Caco-2 (cell line): ENCODE measurements around the gene JUP. TPM values are rescaled to one million over a fixed set of nuclear protein-coding genes. Genes with fewer than 3 reads are reported as not detected.

Source experiments
- BruUV-seq: library from RNA; stranded (reverse); fragments of 400-500 nt; replicated peaks from 2 replicates; lab custom pipeline; 2021; lab: Mats Ljungman, UMichigan
- CTCF ChIA-PET: fragments of 300-600 bp; sonication (Branson Sonifier 250); formaldehyde crosslinking; loops from one replicate; lab custom pipeline; 2022; ENCODE audit warnings: antibody characterized with exemption; lab: Charles Lee
- POLR2A ChIA-PET: fragments of 300-600 bp; sonication (Branson Sonifier 250); formaldehyde crosslinking; loops from one replicate; lab custom pipeline; 2022; ENCODE audit warnings: antibody characterized with exemption; lab: Charles Lee
- DNase-seq, 2 experiments: peaks; one replicate each; pipeline versions ENCODE4 v3.0.0 to v3.0.0-alpha.2; 2020 to 2022
- H3K27me3 ChIP-seq: replicated peaks from 2 replicates; pipeline ENCODE4 v1.6.0; 2011; ENCODE audit warnings: low read length; ENCODE audit not compliant: control insufficient read depth, insufficient read depth
- H3K36me3 ChIP-seq: 2 replicates; pipeline ENCODE4 v1.5.1; 2011; ENCODE audit warnings: low read length; ENCODE audit not compliant: control insufficient read depth, insufficient read depth
- H3K4me1 ChIP-seq: fragments of 250-450 bp; sonication (Bioruptor Pico); 2 replicates; pipeline ENCODE4 v1.5.1; 2020; ENCODE audit warnings: mild to moderate bottlenecking
- H3K4me3 ChIP-seq: 2 replicates; pipeline ENCODE4 v1.5.1; 2011; ENCODE audit warnings: low read depth, mild to moderate bottlenecking, control low read depth, low read length
- H3K9me3 ChIP-seq: fragments of 250-450 bp; sonication (Bioruptor Pico); 2 replicates; pipeline ENCODE4 v1.5.1; 2020; ENCODE audit warnings: mild to moderate bottlenecking, moderate library complexity
- H3K27ac Mint-ChIP-seq: one replicate; pipeline ENCODE4 v1.8.0; 2022; ENCODE audit warnings: mixed read lengths; ENCODE audit not compliant: unreplicated experiment
- H3K27me3 Mint-ChIP-seq: one replicate; pipeline ENCODE4 v1.8.0; 2022; ENCODE audit warnings: mixed read lengths; ENCODE audit not compliant: insufficient read depth, unreplicated experiment
- H3K36me3 Mint-ChIP-seq: one replicate; pipeline ENCODE4 v1.8.0; 2022; ENCODE audit warnings: mild to moderate bottlenecking, mixed read lengths; ENCODE audit not compliant: insufficient read depth, unreplicated experiment
- H3K4me1 Mint-ChIP-seq: one replicate; pipeline ENCODE4 v1.8.0; 2022; ENCODE audit warnings: low read depth, mixed read lengths; ENCODE audit not compliant: unreplicated experiment
- H3K4me3 Mint-ChIP-seq: one replicate; pipeline ENCODE4 v1.8.0; 2022; ENCODE audit warnings: mild to moderate bottlenecking, moderate library complexity, mixed read lengths; ENCODE audit not compliant: unreplicated experiment
- H3K9me3 Mint-ChIP-seq: one replicate; pipeline ENCODE4 v1.8.0; 2022; ENCODE audit warnings: mixed read lengths; ENCODE audit not compliant: unreplicated experiment
- CTCF ChIP-seq, 2 experiments: fragments of 200-600 bp in 1 of 2; IDR thresholded peaks; 1 replicate in 1 of 2; 2 replicates in 1 of 2; pipeline versions ENCODE4 v1.5.1 to v1.8.0; 2011 to 2022; ENCODE audit warnings: antibody characterized with exemption in 1 of 2, control low read depth in 1 of 2, inconsistent platforms in 1 of 2, low read depth in 1 of 2, low read length in 1 of 2, mild to moderate bottlenecking in 1 of 2, moderate library complexity in 1 of 2; ENCODE audit not compliant: insufficient read depth in 1 of 2, severe bottlenecking in 1 of 2, unreplicated experiment in 1 of 2
- intact Hi-C: fragments of 100-400 bp; cut with micrococcal nuclease; formaldehyde crosslinking; loops from one replicate; pipeline ENCODE4 v1.10.0; 2022; ENCODE audit not compliant: unreplicated experiment
- total RNA-seq: library from RNA; stranded (reverse); gene quantifications from 2 replicates; pipeline ENCODE4 v1.2.3, GENCODE V29; 2022

JUP gene
- total RNA-seq, 1 experiment from 2014 or later: 419 TPM

- H3K4me3 Mint-ChIP-seq: no peak overlapping the region
Measured at GRCh38 chr17:41723801-41724475, 62.6 kb downstream of the JUP start.

GRCh38 chr17:41722231-41722630, 64.3 kb downstream of the JUP start:
- Mint-ChIP-seq H3K36me3 (peaks cover 6% of the 10 kb centered on the region), H3K4me3 (no peak overlapping the region), H3K4me1 (no peaks in the 10 kb centered on the region), H3K27me3 (no peaks in the 10 kb centered on the region), H3K9me3 (no peaks in the 10 kb centered on the region), H3K27ac (no peak overlapping the region)
- Histone ChIP-seq H3K4me1 (no peaks in the 10 kb centered on the region), H3K27me3 (no peaks in the 10 kb centered on the region), H3K9me3 (no peaks in the 10 kb centered on the region; the same call in 1 of the 2 replicates), H3K4me3 (no peak overlapping the region), H3K36me3 (no peaks in the 10 kb centered on the region)
- no peak for DNase-seq
- CTCF ChIA-PET: no interaction called here
- intact Hi-C loops: no loop called here
- BruUV-seq: no TSS peak
- no peak for TF ChIP-seq CTCF (IDR thresholded peaks at IDR 0.05; ENCODE audit: insufficient read depth in 1 of 2, low read depth in 1 of 2, low read length in 1 of 2, severe bottlenecking in 1 of 2, unreplicated experiment in 1 of 2)
- POLR2A ChIA-PET: no interaction called here

More at GRCh38 chr17:41723801-41724475, 62.6 kb downstream of the JUP start:
- no peak for DNase-seq
- ChIA-PET POLR2A (no interaction called here), CTCF (interaction anchor here (0.6 to 1.1 kb wide), 2 partner anchors 9 to 28 kb away, joined by 3 to 4 read pairs; no protein-coding TSS in a partner anchor)
- TF ChIP-seq CTCF (IDR thresholded peaks at IDR 0.05; ENCODE audit: insufficient read depth in 1 of 2, low read depth in 1 of 2, low read length in 1 of 2, severe bottlenecking in 1 of 2, unreplicated experiment in 1 of 2): no peak
- no peaks in the 10 kb centered on the region for H3K4me1 ChIP-seq
- Mint-ChIP-seq H3K27me3 (no peaks in the 10 kb centered on the region), H3K9me3 (no peaks in the 10 kb centered on the region), H3K27ac (no peak overlapping the region), H3K4me1 (no peaks in the 10 kb centered on the region), H3K36me3 (peaks cover 6% of the 10 kb centered on the region)
- no TSS peak for BruUV-seq
- H3K36me3 ChIP-seq: no peaks in the 10 kb centered on the region
- no peak overlapping the region for H3K4me3 ChIP-seq
- no peaks in the 10 kb centered on the region; the same call in 1 of the 2 replicates for H3K9me3 ChIP-seq
- H3K27me3 ChIP-seq: no peaks in the 10 kb centered on the region
- intact Hi-C loops: no loop called here

- intact Hi-C loops: no loop called here
- no peaks in the 10 kb centered on the region for H3K9me3 Mint-ChIP-seq
- no peaks in the 10 kb centered on the region for H3K4me1 Mint-ChIP-seq
- H3K9me3 ChIP-seq: no peaks in the 10 kb centered on the region; the same call in 1 of the 2 replicates
- H3K27me3 ChIP-seq: no peaks in the 10 kb centered on the region
- H3K4me3 Mint-ChIP-seq: no peak overlapping the region
- no TSS peak for BruUV-seq
- H3K27ac Mint-ChIP-seq: no peak overlapping the region
- peaks cover 3% of the 10 kb centered on the region; the same call in 1 of the 2 replicates for H3K4me1 ChIP-seq
- H3K36me3 Mint-ChIP-seq: peaks cover 3% of the 10 kb centered on the region
- DNase-seq: no peak
- H3K36me3 ChIP-seq: no peaks in the 10 kb centered on the region
- H3K4me3 ChIP-seq: no peak overlapping the region
- peaks cover 3% of the 10 kb centered on the region for H3K27me3 Mint-ChIP-seq
- TF ChIP-seq CTCF (IDR thresholded peaks at IDR 0.05; ENCODE audit: insufficient read depth in 1 of 2, low read depth in 1 of 2, low read length in 1 of 2, severe bottlenecking in 1 of 2, unreplicated experiment in 1 of 2): no peak
- ChIA-PET CTCF (interaction anchor here (0.6 kb wide), 1 partner anchor 332 kb away, joined by 3 read pairs; the partner anchor contains the start of gene C17orf113), POLR2A (interaction anchor here (0.6 to 2.9 kb wide), 2 partner anchors 30 to 248 kb away, joined by 4 to 7 read pairs; partner anchors contain the start of gene EIF1)
Measured at GRCh38 chr17:41718287-41718645, 68.2 kb downstream of the JUP start.
